ENCODE measurements around the gene ISM1. TPM values are rescaled to one million over a fixed set of nuclear protein-coding genes. Genes with fewer than 3 reads are reported as not detected.

The ISM1 gene
- polyA plus RNA-seq, 1 experiment: not detected

- ChIA-PET CTCF (no interaction called here), POLR2A (no interaction called here)
- no peak for DNase-seq (ENCODE audit: low read depth, low spot score)
- Histone ChIP-seq H3K4me3 (ENCODE audit: low read depth, low read length) (no peak overlapping the region), H3K27ac (ENCODE audit: low read depth, low read length) (no peak overlapping the region), H3K27me3 (ENCODE audit: control insufficient read depth, insufficient read depth, low read length) (no peaks in the 10 kb centered on the region), H3K9me3 (ENCODE audit: control insufficient read depth, insufficient read depth, low read length) (no peaks in the 10 kb centered on the region)
- no peak for TF ChIP-seq CTCF (IDR thresholded peaks at IDR 0.05; ENCODE audit: low read depth, low read length)
These were observed 53.3 kb downstream of the ISM1 start for GRCh38 chr20:13274275-13274861.

- ChIA-PET CTCF (interaction anchor here (1.1 kb wide), 1 partner anchor 15 kb away, joined by 3 read pairs; no protein-coding TSS in a partner anchor), POLR2A (no interaction called here)
- Histone ChIP-seq H3K27ac (ENCODE audit: low read depth, low read length) (no peak overlapping the region), H3K27me3 (ENCODE audit: control insufficient read depth, insufficient read depth, low read length) (no peaks in the 10 kb centered on the region), H3K4me3 (ENCODE audit: low read depth, low read length) (no peak overlapping the region), H3K9me3 (ENCODE audit: control insufficient read depth, insufficient read depth, low read length) (no peaks in the 10 kb centered on the region)
- no peak for DNase-seq (ENCODE audit: low read depth, low spot score)
- no peak for TF ChIP-seq CTCF (IDR thresholded peaks at IDR 0.05; ENCODE audit: low read depth, low read length)
These were observed 56.0 kb downstream of the ISM1 start for GRCh38 chr20:13276945-13277541.

- POLR2A ChIA-PET: no interaction called here
- CTCF ChIA-PET: interaction anchor here (1.1 kb wide), 1 partner anchor 16 kb away, joined by 3 read pairs; no protein-coding TSS in a partner anchor
- no peak for TF ChIP-seq CTCF (IDR thresholded peaks at IDR 0.05; ENCODE audit: low read depth, low read length)
- no peaks in the 10 kb centered on the region for H3K27me3 ChIP-seq (ENCODE audit: control insufficient read depth, insufficient read depth, low read length)
- no peak for DNase-seq (ENCODE audit: low read depth, low spot score)
- H3K9me3 ChIP-seq (ENCODE audit: control insufficient read depth, insufficient read depth, low read length): no peaks in the 10 kb centered on the region
- H3K27ac ChIP-seq (ENCODE audit: low read depth, low read length): no peak overlapping the region
- no peak overlapping the region for H3K4me3 ChIP-seq (ENCODE audit: low read depth, low read length)
These were observed 56.7 kb downstream of the ISM1 start for GRCh38 chr20:13277663-13278295.

DNA sequence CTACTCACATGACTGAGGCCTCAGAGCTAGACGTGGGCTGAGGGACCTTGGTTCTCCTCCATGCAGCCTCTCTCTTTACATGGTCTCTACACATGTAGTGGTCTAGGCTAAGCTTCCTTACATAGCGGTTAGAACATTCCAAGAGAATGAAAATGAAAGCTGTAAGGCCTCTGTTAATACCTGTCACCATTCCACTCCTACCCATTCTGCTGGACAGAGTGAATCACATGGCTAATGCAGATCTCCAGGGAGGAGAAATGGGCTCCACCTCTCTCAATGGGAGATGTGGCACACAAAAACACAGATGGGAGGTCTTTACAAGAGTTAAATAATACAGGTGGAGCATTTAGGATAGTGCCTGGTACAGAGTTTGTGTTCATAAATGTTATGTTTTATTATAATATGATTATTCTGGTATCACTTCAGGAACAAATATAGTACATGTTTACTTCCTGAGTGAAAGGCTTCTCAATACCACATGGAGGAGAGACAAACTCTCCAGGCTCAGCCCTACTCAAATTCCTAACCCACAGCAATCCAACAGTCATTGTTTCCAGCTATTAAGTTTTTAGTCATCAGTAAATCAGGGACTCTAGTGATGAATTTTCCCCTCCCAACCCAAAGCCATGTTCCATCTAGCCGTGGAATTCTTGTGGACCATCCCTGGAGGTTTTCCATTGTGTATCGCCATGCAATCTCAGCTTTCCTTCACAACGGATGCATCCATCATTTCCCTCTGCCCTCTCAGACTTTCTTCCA is 57.9 kb downstream of the ISM1 start:
- no peak overlapping the region for H3K4me3 ChIP-seq (ENCODE audit: low read depth, low read length)
- H3K27ac ChIP-seq (ENCODE audit: low read depth, low read length): no peak overlapping the region
- H3K9me3 ChIP-seq (ENCODE audit: control insufficient read depth, insufficient read depth, low read length): no peaks in the 10 kb centered on the region
- CTCF ChIA-PET: no interaction called here
- POLR2A ChIA-PET: no interaction called here
- no peak for DNase-seq (ENCODE audit: low read depth, low spot score)
- TF ChIP-seq CTCF (IDR thresholded peaks at IDR 0.05; ENCODE audit: low read depth, low read length): no peak
- no peaks in the 10 kb centered on the region for H3K27me3 ChIP-seq (ENCODE audit: control insufficient read depth, insufficient read depth, low read length)
